Stimulated activated CD4-positive, alpha-beta T cell treated with anti-CD3 and anti-CD28 coated beads, TNF-alpha, amount 100 ng/mL, for 24 hours (primary cell): ENCODE results near the gene SPOCK1.
"Not testable (repeated sequence)": the region's sequence is repeated elsewhere in the genome, so short reads cannot be mapped to it uniquely, and the experiment has no call there.

ENCODE experiments used
- DNase-seq, 3 experiments: peaks; one replicate each; pipeline ENCODE4 v3.0.0-alpha.2; 2020; ENCODE audit warnings: low read depth in 3 of 3

The SPOCK1 gene

DNA sequence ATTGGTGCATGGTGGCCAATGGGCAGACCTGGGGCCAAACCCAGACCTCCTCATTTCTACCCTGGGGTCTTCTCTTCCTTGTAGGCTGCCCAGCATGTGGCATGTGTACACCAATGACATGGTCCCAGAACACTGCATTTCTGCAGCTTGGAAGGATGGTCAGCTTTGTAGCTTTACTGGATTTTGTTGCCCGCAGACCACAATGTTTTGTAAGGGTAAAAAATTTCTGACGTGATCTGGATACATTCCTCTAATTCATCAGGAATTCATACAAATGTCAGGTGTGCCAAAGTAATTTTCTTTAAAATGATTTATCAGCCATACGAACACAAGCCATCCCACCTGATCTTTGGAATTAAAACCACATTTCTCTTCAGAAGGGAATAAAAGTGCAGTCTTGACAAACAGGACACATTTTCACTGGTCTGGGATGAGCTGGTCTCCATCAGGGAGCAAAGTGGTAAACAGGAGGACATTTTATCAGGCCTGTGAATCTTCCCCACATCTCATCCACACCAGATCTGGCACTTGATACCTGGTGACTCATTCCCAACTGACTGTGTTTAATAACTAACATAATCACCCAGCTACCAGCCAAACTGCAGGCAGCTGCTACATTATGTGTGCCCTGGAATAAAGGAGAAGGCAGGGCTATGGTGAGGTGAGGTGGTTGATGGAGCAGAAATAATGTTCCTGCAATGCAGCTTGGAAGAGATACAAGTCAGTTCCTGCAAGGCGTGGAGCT, 103.9 kb downstream of the SPOCK1 start:
- DNase-seq: no peak

DNA sequence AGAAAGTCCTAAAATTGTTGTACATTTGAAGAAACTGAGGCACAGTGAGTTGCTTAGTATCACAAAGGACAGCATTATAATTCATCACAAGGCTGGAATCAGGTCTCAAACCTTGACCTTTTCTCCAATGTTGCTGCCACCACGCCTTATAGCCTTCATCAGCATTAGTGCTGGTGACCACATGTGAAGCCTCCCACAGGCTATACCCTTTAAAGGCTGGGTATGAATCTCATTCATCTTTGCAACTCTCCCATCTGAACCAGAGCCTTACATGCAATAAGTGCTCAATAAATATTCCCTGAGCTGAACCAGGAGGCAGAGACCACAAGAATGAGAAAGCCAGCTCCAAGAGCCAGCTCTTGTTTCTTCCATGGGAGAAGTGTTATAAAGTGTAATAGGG, 104.7 kb downstream of the SPOCK1 start:
- DNase-seq: no peak

DNA sequence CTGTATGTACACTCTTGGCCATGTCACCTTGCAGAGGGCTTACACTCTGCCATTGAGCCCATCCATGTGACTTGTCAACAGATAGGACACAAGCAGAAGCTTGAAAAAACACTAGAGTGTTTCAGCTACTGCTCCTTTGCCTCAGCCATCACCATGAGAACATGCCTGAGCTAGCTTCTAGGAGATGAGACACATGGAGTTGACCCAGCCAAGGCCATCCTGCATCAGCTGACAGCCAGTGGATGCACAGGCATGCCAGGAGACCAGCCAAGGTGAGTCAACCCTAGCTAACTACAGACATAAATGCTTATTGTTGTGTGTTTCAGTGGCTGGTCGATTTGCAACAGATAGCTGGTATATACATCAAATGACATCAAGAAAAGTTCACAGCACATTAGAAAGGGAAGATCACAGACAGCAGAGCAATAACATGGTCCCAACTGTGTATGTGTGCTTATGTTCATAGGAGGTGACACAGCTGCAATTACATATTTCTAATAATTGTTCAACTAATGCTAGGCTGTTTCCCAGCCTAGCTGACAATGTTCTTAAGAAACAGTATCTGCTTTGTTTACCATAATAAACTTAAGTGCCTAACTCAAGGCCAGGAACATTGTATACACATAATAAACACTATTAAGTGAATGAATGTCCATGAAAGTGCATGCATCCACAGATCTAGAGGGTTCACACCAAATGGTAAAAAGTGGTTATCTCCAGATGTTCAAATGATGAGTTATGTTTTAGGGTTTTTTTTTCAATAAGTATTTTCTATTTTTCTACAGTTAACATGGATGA, 105.7 kb downstream of the SPOCK1 start:
- DNase-seq: no peak

DNA sequence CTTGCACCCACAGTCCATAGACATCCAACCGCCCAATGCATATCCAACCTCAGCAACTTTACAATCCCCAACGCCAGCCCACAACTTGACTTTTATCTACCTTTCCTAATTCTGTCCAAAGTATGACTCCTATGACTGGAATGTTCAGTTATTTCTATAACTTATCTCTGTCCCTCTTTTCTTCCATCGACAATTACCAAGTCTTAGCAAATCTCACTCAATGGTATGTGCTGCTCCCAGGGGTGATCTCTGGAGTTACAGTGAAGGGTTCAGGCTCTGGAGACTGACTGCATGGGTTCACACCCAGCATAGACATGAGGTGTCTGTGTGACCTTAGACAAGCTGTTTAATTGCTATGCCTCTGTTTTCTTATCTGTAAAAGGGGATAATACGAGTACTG, 106.9 kb downstream of the SPOCK1 start:
- no peak for DNase-seq

DNA sequence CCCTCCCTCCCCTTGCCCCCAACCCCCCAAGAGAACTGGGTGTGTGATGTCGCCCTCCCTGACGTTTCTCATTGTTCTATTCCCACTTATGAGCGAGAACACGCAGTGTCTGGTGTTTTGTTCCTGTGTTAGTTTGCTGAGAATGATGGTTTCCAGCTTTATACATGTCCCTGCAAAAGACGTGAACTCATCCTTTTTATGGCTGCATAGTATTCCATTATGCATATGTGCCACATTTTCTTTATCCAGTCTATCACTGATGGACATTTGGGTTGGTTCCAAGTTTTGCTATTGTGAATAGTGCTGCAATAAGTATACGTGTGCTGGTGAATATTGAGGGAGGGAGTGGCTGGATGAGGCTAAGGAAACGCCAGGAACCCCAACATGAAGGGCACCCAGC, 108.1 kb downstream of the SPOCK1 start:
- not testable (repeated sequence) for DNase-seq

DNA sequence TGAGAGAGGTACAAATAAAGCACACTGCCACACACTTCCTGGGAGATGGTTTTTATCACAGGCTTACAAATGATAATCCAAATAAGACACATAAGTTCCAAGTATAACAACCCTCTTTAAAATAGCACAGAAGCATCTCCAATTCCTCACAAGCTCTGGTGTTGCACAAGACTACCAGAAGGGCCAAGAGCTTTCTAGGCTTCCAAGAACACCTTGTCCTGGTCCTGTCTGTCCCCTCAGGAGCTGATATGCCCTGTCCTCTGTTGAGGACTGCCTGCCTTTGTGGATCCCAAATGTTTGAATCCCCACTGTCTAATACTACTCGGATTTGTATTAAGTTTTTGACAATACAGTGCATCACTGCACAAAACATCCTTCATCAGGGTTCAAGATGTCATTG, 110.1 kb downstream of the SPOCK1 start:
- DNase-seq: no peak

DNA sequence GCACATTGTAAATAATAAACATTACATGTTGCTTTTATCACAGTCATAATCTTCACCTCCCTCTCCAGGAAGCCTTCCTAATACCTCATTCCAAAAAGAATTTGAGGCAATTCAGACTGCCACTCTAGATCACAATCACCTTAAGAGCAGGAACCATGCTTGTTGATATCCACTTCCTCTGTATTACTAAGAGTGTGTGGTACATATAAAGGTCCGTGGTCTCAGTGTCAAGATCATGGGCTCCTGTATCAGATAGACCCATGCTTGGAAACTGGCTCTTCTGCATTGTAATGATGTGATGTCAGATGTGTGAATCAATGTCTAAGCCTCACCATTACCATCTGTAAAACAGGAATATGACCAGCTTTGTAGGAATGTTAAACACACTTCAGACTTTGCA, 114.1 kb downstream of the SPOCK1 start:
- DNase-seq: no peak

DNA sequence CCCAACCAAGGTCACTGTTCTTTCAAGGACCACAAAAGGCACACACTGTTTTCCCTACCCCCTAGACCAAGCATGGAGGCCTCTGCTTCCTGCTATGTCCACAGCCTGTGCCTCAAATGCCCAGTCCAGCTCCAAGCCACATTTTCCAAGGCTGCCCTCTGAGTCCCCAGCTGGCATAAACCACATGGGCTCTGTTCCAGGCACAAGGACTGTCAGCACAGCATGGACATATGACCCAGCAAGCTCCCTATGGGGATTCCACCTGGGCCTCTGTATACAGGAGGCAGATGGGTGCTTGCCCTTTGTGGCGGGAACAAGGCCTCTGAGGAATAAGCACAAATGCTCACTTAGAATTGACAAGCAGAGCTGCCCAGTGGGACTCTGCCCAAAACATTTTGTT, 115.2 kb downstream of the SPOCK1 start:
- no peak for DNase-seq

DNA sequence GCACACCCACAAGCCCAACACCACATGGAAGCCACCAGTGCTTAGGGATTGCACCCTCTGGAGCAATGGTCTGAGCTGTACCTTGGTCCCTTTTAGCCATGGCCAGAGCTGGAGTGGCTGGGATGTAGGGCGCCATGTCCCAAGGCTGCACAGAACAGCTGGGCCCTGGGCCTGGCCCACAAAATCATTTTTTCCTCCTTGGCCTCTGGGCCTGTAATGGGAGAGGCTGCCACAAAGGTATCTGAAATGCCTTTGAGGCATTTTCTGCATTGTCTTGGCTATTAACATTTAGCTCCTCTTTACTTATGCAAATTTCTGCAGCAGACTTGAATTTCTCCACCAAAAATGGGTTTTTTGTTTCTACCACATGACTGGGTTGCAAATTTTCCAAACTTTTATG, 117.6 kb downstream of the SPOCK1 start:
- no peak for DNase-seq

DNA sequence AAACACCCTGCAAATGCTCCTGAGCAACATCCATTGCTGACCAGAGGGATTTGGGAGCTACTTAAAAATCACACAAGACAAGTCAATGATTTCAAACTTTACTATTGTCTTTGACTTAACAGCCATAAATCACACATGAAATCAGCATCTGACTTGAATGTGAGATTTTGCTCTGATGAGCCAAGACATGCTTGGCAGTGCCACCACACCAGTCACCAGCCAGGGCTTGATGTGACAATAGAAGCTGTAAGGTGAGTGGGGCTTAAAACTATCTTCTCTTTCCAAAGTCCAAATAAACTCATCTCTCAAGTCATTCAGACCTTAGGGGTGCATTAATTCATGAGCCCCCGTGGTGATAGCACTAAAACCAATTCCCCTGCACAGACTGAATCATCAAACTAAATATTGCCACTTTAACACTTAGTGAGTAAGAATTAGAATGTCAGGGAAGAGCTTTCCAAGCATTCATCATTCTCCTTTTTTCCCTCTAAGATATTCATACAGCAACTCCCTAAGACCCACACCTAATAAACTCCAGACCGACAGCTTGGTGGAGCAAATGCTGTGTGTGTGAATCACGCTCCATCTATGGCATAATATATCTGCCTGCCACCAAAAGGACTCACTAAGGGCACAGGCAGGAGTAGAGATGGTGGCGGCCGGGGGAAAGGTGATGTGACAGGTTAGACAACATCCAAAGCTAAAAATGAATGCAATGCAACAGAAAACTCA, 119.4 kb downstream of the SPOCK1 start:
- no peak for DNase-seq

DNA sequence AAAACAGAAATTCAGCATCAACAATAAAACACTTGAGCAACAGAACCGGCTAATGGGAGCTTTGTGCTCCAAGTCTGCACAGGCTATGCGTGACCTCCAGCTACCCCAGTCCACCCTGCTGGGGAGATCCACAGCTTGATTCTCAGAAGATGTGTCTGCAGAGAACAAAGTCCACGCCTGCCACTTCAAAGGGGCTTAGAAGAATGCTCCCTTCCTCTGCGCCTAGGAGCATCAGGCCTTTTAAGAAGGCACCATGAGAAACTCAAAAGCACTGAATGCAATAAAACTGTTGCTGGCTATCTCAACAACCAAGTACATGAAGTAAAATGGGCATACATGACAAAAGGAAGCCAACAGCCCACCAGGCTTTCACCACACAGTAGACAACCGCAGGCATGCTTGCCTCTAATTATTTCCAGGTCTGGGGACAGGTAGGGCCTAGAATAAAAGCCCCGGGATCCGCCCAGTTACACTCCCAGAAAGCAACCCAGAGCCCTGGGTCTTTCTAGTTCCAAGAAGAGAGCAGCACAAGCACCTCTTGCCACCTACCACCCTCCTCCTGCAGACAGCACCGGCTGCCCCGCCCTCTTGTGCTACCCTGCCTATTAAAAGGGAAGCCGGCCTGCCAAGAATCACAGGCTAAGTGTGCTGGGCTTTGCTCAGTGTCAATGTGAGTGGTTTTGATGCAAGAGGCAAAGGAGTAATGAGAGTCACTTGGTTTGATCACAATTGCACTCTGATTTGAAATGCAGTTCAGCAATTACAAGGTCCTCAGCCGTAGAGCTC, 123.2 kb downstream of the SPOCK1 start:
- DNase-seq: no peak

DNA sequence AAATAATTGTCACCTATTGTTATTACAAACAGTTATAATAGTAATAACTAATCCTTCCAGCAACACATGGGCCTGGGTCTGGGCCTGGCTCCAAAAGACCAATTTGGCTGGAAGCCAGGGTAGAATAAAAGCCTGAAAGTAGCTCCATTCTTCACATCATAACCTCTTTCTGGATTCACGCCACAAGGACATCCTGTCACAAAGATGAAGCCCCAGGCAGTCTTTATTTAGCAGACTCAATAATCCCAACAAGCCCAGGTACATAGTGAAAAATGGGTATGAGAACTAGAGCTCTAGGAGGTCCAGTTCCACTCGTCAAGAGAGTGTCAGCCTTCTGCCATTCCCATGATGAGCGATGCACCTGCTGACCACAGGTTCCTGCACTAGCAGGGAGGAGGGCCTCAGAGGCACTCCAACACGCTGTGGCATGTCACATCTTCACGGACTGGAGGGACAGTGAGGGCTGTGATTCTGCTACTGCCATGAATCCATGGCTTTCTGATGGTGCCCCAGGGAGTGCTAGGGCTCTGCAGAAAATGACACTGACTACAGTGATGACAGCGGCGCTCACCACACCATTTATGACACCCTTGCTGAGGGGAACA, 124.9 kb downstream of the SPOCK1 start:
- DNase-seq: no peak

DNA sequence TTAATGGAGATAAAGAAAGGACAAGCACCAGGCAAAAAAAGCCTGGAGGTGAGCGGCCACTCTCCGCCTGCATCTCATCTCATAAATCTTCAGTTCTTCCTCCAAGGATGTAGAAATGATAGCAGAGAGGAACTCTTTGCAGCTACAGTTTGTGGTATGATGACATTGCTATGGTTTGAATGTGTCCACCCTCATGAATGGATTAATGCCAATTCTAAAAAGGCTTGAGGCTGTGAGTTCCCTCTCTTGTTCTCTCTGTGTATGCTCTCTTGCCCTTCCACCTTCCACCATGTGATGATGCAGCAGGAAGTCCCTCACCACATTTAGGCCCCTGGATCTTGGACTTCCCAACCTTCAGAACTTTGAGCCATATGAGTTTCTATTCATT, 126.4 kb downstream of the SPOCK1 start:
- no peak for DNase-seq

DNA sequence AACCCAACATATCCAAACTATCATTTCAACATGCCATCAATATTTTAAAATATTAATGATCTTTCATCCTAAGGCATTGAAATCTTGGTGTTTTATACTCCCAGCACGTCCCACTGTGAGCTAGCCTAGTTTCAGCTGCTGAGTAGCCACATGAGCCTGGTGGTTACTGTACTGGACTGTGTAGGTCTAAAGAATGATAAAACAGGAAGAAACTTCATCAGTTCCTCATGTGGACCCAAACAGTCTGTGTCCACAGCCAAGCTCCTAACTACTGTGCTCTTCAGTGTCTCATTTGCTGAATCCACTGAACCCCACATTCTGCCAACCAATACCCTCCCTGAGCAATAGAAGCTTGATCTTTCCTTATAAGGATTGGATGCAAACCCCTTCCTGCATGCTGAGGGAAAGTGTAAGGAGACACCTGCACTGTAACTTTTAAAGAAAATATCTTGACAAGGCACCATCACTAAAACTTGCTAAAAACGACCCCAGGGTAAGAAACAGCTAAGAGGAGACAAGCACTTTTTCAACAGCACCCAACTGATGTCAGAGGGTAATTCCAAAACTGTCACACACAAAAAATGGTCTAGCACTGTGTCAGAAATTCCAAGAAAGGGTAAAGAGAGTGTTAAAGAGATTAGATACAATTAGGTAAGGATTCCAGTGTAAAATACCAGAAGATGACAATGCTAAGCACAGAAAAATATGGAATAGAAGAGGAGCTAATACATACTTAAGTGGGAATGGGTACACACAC, 126.9 kb downstream of the SPOCK1 start:
- no peak for DNase-seq

DNA sequence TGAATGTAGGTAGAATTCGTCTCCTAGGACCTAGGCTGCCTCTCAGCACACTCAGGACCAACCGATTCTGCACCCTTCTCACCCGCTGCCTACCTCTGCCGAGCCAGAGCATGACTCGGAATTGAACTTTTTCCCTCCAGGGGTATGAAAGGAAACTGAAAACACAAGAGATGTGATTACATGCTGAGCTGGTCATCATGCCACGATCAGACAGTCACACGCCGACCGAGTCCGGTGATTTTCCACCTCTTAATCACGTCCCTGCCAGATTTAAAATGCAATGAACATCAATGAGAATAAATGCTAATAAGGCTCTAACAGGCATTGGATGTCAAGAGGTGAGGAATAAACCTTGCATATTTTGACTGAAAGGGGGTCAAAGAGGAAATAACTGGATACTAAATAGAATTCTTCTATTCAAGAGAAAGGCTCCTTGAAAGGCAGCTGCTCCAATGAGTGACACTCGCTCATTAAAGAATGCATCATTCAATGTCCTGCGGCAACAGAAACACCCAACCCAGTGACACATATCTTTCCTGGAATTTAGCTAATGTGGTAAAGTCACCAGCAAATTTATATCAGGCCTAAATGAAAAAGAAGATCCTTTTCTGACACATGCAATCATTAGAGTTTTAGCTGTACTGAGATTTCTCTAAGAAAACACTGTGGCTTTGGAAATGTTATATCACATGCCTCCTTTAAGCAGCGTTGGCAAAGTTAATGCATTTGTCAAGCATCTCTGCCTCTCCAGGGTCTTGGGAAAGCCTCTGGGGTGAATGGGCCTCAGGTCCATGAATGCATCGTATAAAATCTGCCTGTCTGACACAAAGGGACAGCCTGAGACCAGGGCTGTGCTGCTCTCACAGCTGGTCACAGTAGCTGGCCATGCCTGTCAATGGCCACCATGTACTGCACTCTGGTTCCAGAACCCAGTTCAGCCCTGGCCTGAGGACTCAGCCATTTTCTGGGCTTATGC, 128.7 kb downstream of the SPOCK1 start:
- DNase-seq: no peak

DNA sequence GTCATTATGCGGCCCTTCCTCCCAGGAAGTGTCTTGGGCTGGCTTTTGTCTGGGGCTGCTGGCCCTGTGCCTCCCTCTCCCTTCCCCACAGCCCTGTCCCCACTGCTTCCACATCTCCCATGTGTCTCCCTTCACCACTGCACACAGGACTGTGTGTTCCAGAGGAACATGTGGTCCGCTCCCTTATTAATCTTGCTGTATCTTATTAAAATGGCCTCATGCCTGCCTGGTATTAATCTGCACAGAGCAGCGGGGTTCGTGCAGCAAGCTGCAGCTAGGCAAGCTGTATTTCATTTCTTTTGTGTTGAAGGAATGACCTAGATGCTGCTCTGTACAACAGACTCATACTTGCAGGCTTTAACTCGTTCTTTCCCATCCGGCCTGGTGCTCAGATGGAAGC, 130.5 kb downstream of the SPOCK1 start:
- no peak for DNase-seq

DNA sequence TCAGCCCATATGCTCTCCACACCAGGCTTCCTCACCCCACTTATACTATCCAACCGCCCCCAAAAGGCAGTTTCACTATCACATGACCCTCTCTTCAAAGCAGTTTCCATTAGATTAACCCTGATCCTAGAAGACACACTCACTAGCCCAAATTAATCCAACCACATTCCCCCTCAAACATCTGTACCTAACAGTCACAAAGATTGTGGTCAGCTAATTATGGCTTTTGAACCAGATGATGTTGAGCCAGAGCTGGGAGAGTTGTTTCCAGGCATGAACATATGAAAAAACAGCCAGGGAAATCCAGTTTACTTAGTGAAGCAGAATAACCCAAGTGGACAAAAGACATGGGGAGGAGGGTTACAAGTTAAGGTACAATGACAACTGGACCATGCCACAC, 131.2 kb downstream of the SPOCK1 start:
- no peak for DNase-seq

DNA sequence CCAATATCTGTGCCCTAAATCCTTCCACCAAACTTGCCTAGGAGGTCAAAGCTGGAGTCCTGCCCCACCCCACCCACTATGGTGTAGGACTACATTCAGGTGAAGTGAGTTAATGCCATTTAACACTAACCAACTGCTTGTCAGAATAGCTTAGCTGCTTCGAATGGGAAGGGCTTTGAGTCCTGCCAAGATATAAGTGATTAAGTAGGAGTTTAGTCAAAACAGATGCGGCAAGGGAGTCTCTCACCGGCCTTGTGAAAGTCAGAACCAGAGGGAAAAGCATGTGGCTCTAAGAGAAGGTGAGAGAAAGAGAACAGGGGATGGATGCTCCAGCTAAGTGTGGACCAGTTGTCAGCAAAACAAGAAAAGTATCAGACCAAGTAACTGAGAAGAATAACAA, 132.6 kb downstream of the SPOCK1 start:
- no peak for DNase-seq

DNA sequence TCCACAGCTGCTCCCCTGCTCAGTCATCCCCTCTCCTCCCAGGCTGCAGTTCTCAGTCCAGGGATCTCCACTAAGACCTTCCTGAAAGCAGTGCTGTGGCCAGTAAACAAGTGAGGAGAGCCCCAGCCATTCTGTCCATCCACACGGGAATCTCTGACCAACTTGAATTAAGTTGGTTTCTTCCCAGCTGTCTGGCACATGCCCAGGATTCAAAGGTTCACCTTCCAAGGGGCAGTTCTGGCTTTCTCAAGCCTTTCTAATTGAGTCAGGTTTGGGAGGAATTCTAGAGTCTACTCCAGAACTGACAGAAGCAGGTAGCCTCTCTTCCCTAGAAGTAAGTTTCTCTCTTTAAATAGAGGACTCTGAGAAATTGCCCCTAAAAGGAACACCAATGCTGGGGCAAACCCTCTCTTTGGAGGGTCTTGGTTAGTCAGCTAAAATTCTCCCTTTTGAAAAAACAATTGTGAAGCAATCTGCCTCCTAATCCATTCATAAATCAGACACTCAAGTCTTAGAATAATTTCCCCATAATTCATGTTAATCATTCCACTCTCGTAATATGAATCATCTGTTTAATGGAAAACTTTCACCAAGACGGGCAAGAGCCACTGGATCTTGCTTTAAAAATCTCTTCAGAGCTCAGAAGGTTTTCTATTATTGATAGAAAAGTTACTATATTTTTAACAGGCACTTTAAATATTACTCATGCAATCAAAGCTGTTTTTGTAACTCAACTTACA, 133.8 kb downstream of the SPOCK1 start:
- no peak for DNase-seq
